Ascending aorta (tissue), 2 donors: Measurements from ENCODE around the gene KCNMA1. TPM values are rescaled to one million over a fixed set of nuclear protein-coding genes. Genes with fewer than 3 reads are reported as not detected.

Experiments used
- DNase-seq, 2 donors: peaks; one replicate each; pipeline ENCODE4 v3.0.0-alpha.2; 2019; ENCODE audit warnings: low spot score in 2 of 2
- H3K27ac ChIP-seq, 2 donors: fragments of 200-600 bp; sonication (generic); one replicate each; pipeline ENCODE4 v1.5.1; 2016 to 2017; ENCODE audit warnings: mild to moderate bottlenecking in 1 of 2
- H3K27me3 ChIP-seq: fragments of 200-600 bp; sonication (generic); one replicate; pipeline ENCODE4 v1.5.1; 2017
- H3K36me3 ChIP-seq, 2 donors: fragments of 200-600 bp; sonication (generic); one replicate each; pipeline ENCODE4 v1.5.1; 2016
- H3K4me1 ChIP-seq, 2 donors: fragments of 200-600 bp; sonication (generic); one replicate each; pipeline ENCODE4 v1.5.1; 2016 to 2017; ENCODE audit warnings: mild to moderate bottlenecking in 1 of 2
- H3K4me3 ChIP-seq, 2 donors: fragments of 200-600 bp; sonication (generic); one replicate each; pipeline ENCODE4 v1.5.1; 2016 to 2017; ENCODE audit warnings: mild to moderate bottlenecking in 1 of 2
- H3K9me3 ChIP-seq, 2 donors: fragments of 200-600 bp; sonication (generic); one replicate each; pipeline ENCODE4 v1.5.1; 2016
- CTCF ChIP-seq, 3 experiments: fragments of 200-600 bp in 2 of 3; fragments of 450-650 bp in 1 of 3; sonication (generic) in 2 of 3; IDR thresholded peaks; one replicate each; pipeline ENCODE4 v1.5.1; 2016 to 2019; ENCODE audit warnings: antibody characterized with exemption in 3 of 3, mild to moderate bottlenecking in 1 of 3, moderate library complexity in 1 of 3
- intact Hi-C: fragments of 100-400 bp; cut with DNase I; formaldehyde crosslinking; loops from one replicate; pipeline ENCODE4 v1.15.1; 2023
- total RNA-seq: library from RNA; depleted of rRNA; stranded (reverse); fragments of >200 nt; gene quantifications from one replicate; pipeline ENCODE4 v1.1.0, GENCODE V29; 2016

Gene KCNMA1
- total RNA-seq, 1 donor from 2014 or later: 28.6 TPM

DNA sequence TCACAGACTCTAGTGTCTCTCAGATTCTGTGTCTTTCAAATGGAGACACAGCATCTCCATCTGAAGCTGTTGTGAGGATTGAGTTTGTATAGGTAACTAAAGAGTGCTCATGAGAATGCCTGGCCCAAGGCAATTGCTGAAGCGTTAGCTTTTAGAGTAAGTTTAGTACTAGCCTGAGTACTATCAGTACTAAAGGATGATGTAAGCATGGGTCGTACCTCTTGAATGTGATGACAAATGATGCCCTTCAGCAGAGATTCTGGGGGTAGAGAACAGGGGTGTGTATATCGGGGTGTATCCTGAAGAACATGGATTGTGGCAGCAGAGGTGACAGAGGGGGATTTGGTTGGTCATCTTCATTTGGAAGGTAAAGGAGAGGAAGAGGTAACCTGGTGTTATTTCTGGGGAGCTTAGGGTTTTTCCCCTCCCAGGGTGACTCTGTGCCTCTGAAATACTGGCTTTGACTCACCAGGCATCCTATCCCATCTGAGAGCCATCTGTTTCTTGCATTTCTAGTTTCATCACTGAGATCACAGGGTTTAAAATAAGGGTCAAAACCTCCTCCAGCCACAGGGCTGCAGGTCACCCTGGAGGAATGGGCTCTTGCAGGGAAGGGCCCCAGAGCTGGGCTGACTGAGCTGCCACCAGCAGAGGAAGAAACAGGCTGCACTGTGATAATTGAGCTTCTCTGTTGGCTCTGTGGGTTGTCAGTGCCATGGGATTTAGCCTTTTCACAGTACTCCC, 756.0 kb downstream of the KCNMA1 start:
- Histone ChIP-seq H3K27me3 (no peaks in the 10 kb centered on the region), H3K9me3 (no peaks in the 10 kb centered on the region), H3K4me3 (no peak overlapping the region), H3K4me1 (peaks cover 0 to 2% of the 10 kb centered on the region in 2 donors), H3K36me3 (no peaks in the 10 kb centered on the region), H3K27ac (no peak overlapping the region)
- DNase-seq: no peak
- TF ChIP-seq CTCF (IDR thresholded peaks at IDR 0.05): no peak
- intact Hi-C loops: no loop called here

DNA sequence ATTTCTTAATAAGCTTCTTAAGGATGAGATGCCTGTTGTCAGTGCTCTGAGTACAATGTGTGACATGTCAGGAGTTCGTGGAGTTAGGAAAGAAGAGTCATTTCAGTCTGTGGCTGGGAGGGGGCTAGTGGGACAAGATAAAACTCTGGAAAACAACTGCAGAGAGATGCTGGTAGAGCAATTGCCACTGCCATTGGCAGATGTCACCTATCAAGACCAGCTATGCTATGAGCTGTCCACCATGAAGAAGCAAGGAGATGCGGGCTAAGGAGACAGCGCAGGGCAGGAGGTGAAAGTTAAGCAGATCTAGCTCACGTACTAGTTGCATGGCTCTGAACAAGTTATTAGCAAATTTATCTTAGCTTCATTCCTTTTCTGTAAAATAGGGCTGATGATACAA, 756.7 kb downstream of the KCNMA1 start:
- Histone ChIP-seq H3K27me3 (no peaks in the 10 kb centered on the region), H3K9me3 (no peaks in the 10 kb centered on the region), H3K4me1 (peaks cover 0 to under 1% of the 10 kb centered on the region in 2 donors), H3K4me3 (no peak overlapping the region), H3K36me3 (no peaks in the 10 kb centered on the region), H3K27ac (no peak overlapping the region)
- DNase-seq: no peak
- intact Hi-C loops: no loop called here
- no peak for TF ChIP-seq CTCF (IDR thresholded peaks at IDR 0.05)

- Histone ChIP-seq H3K4me3 (no peak overlapping the region), H3K9me3 (no peaks in the 10 kb centered on the region), H3K27me3 (no peaks in the 10 kb centered on the region), H3K4me1 (peaks cover 0 to 5% of the 10 kb centered on the region in 2 donors), H3K27ac (no peak overlapping the region), H3K36me3 (no peaks in the 10 kb centered on the region)
- TF ChIP-seq CTCF (IDR thresholded peaks at IDR 0.05): no peak
- intact Hi-C loops: no loop called here
- DNase-seq: no peak
Measured at GRCh38 chr10:76879116-76879913, 758.3 kb downstream of the KCNMA1 start.

- no peaks in the 10 kb centered on the region for H3K36me3 ChIP-seq
- H3K9me3 ChIP-seq: no peaks in the 10 kb centered on the region
- H3K4me3 ChIP-seq: no peak overlapping the region
- no peak overlapping the region for H3K27ac ChIP-seq
- TF ChIP-seq CTCF (IDR thresholded peaks at IDR 0.05): no peak
- no peaks in the 10 kb centered on the region for H3K27me3 ChIP-seq
- intact Hi-C loops: no loop called here
- no peak for DNase-seq
- peaks cover 2 to 10% of the 10 kb centered on the region in 2 donors for H3K4me1 ChIP-seq
Measured at GRCh38 chr10:76878514-76878913, 759.1 kb downstream of the KCNMA1 start.

DNA sequence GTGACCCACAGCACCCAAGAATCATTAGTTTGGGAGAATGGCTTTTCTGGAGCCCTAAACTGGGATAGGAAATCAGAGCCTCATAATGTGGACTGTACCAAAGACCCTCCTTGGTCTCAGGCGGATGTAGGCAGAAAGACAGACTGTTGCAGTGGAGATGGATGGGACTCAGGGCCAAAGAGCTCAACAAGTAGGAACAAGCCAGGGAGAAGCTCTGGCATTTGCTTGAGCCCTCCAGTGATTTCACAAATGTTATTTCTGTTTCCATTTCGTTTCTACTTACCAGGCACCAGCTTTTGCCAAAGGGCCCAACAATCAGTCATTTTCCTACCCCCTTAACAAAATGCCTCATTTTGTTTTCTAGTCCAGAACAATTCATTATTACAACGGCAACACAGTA, 762.7 kb downstream of the KCNMA1 start:
- Histone ChIP-seq H3K36me3 (no peaks in the 10 kb centered on the region), H3K4me1 (peaks cover 2 to 12% of the 10 kb centered on the region in 2 donors), H3K9me3 (no peaks in the 10 kb centered on the region), H3K4me3 (no peak overlapping the region), H3K27ac (peak overlapping the region; percentile 69 to 83), H3K27me3 (no peaks in the 10 kb centered on the region)
- intact Hi-C loops: loop anchor here (5.0 kb wide), 2 partner anchors 198 to 237 kb away; no protein-coding TSS in a partner anchor
- DNase-seq: no peak
- no peak for TF ChIP-seq CTCF (IDR thresholded peaks at IDR 0.05)
